ENCODE measurements around the gene COL5A1. TPM values are rescaled to one million over a fixed set of nuclear protein-coding genes. Genes with fewer than 3 reads are reported as not detected.
"Not testable (repeated sequence)": the region's sequence is repeated elsewhere in the genome, so short reads cannot be mapped to it uniquely, and the experiment has no call there.

Gene COL5A1
- total RNA-seq, 4 donors from 2014 or later = 4.9 to 97.4 (median 11.9) TPM

- no peak for DNase-seq
- Histone ChIP-seq H3K27ac (no peak overlapping the region), H3K36me3 (peaks cover 0 to 7% (median 0%) of the 10 kb centered on the region in 3 donors), H3K9me3 (no peaks in the 10 kb centered on the region), H3K27me3 (no peaks in the 10 kb centered on the region), H3K4me3 (no peak overlapping the region), H3K4me1 (peaks cover 0 to 18% (median 0%) of the 10 kb centered on the region in 4 donors)
- TF ChIP-seq POLR2A (IDR thresholded peaks at IDR 0.05) (no peak), CTCF (IDR thresholded peaks at IDR 0.05) (no peak)
These were observed 60.7 kb downstream of the COL5A1 start for GRCh38 chr9:134702291-134702690.

DNA sequence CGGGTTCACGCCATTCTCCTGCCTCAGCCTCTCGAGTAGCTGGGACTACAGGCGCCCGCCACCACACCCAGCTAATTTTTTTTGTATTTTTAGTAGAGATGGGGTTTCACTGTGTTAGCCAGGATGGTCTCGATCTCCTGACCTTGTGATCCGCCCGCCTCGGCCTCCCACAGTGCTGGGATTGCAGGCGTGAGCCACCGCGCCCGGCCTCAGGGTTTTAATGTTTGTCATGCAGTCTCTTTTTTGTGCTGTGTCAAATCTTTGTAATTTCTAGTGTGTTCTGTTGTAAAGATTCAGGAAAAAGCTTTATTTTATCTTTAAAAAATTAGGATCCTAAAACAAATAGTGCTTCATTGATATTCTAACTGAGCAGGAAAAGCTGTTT, 62.1 kb downstream of the COL5A1 start:
- not testable (repeated sequence) for H3K27me3 ChIP-seq, DNase-seq, H3K27ac ChIP-seq, H3K4me3 ChIP-seq, H3K36me3 ChIP-seq, H3K9me3 ChIP-seq
- H3K4me1 ChIP-seq = peaks cover 0 to 28% (median 0%) of the 10 kb centered on the region in 4 donors

- Histone ChIP-seq H3K36me3 (peaks cover 0 to 7% (median 0%) of the 10 kb centered on the region in 3 donors), H3K4me3 (no peak overlapping the region), H3K27ac (peak overlapping the region in 1 of 4 donors; percentile 85), H3K27me3 (no peaks in the 10 kb centered on the region), H3K4me1 (peaks cover 0 to 32% (median 0%) of the 10 kb centered on the region in 4 donors), H3K9me3 (no peaks in the 10 kb centered on the region)
- DNase-seq = no peak
- TF ChIP-seq CTCF (IDR thresholded peaks at IDR 0.05) = no peak
- no peak for TF ChIP-seq POLR2A (IDR thresholded peaks at IDR 0.05)
These were observed 62.9 kb downstream of the COL5A1 start for GRCh38 chr9:134704498-134704897.

- DNase-seq = no peak
- no peak overlapping the region for H3K4me3 ChIP-seq
- TF ChIP-seq CTCF (IDR thresholded peaks at IDR 0.05) (no peak), POLR2A (IDR thresholded peaks at IDR 0.05) (no peak)
- H3K27me3 ChIP-seq = no peaks in the 10 kb centered on the region
- no peaks in the 10 kb centered on the region for H3K9me3 ChIP-seq
- peak overlapping the region in 3 of 4 donors; percentile 17 to 85 (median 77) for H3K27ac ChIP-seq
- peaks cover 0 to 40% (median 0%) of the 10 kb centered on the region in 4 donors for H3K4me1 ChIP-seq
- H3K36me3 ChIP-seq = peaks cover 0 to 7% (median 0%) of the 10 kb centered on the region in 3 donors
These were observed 64.2 kb downstream of the COL5A1 start for GRCh38 chr9:134705786-134706185.

DNA sequence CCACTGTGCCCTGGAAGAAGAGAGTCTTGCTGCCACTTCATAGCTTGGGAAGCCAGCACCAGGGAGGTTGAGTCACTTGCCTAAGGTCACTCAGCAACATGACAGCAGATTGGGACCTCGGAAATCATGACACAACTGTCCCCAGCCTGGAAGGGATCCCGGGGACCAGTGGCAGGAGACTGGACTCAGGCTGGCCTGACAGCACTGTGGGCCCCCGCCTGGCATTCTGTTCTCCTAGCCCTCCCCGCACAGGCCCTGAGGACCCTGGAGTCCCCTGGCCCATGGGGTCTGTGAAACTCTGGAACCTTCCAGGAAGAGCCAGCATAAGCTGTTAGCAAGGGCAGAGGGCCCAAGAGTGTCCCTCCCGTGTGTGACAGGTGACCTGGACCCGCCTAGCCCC, 64.9 kb downstream of the COL5A1 start:
- H3K9me3 ChIP-seq = no peaks in the 10 kb centered on the region
- H3K27me3 ChIP-seq = no peaks in the 10 kb centered on the region
- peak overlapping the region; percentile 50 to 85 (median 65) for H3K27ac ChIP-seq
- TF ChIP-seq POLR2A (IDR thresholded peaks at IDR 0.05) (no peak), CTCF (IDR thresholded peaks at IDR 0.05) (no peak)
- H3K4me3 ChIP-seq = no peak overlapping the region
- H3K4me1 ChIP-seq = peaks cover 0 to 40% (median 0%) of the 10 kb centered on the region in 4 donors
- peaks cover 0 to 4% (median 0%) of the 10 kb centered on the region in 3 donors for H3K36me3 ChIP-seq
- no peak for DNase-seq

- no peak for TF ChIP-seq POLR2A (IDR thresholded peaks at IDR 0.05)
- no peak for TF ChIP-seq CTCF (IDR thresholded peaks at IDR 0.05)
- H3K9me3 ChIP-seq = no peaks in the 10 kb centered on the region
- H3K4me1 ChIP-seq = peaks cover 0 to 40% (median 0%) of the 10 kb centered on the region in 4 donors
- H3K27ac ChIP-seq = peak overlapping the region; percentile 50 to 85 (median 65)
- H3K36me3 ChIP-seq = no peaks in the 10 kb centered on the region
- peak in 2 of 3 donors; percentile 22 to 65 for DNase-seq
- no peaks in the 10 kb centered on the region for H3K27me3 ChIP-seq
- no peak overlapping the region for H3K4me3 ChIP-seq
These were observed 65.6 kb downstream of the COL5A1 start for GRCh38 chr9:134707031-134707680.

All from Peyer's patch (tissue), 4 donors.